Measurements from ENCODE around the gene CLEC16A.

The CLEC16A gene

GRCh38 chr16:10992112-10992511 is 47.7 kb downstream of the CLEC16A start:
- no peak for DNase-seq (ENCODE audit: low spot score)

DNA sequence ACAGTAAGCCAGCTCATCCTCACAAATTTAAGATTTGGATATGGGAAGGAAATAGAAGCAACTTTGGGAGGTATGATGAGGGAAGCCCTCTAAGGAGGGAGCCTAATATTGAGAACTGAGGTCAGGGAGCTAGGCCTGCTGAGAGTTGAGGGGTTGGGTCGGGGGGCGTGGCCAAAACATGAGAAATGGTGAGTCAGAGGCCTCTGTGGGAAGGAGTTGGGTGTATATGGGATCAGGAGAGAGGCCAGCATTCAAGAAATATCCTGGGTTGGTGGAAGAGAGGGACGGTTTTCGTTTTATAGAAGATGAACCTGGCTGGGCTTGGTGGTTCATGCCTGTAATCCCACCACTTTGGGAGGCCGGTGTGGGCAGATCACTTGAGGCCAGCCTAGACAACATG is 48.4 kb downstream of the CLEC16A start:
- DNase-seq (ENCODE audit: low spot score): peak; percentile 59

GRCh38 chr16:10993649-10994048 is 49.3 kb downstream of the CLEC16A start:
- DNase-seq (ENCODE audit: low spot score): no peak

GRCh38 chr16:10994571-10994970 is 50.2 kb downstream of the CLEC16A start:
- no peak for DNase-seq (ENCODE audit: low spot score)

- no peak for DNase-seq (ENCODE audit: low spot score)
Measured at GRCh38 chr16:10995565-10995964, 51.2 kb downstream of the CLEC16A start.

DNA sequence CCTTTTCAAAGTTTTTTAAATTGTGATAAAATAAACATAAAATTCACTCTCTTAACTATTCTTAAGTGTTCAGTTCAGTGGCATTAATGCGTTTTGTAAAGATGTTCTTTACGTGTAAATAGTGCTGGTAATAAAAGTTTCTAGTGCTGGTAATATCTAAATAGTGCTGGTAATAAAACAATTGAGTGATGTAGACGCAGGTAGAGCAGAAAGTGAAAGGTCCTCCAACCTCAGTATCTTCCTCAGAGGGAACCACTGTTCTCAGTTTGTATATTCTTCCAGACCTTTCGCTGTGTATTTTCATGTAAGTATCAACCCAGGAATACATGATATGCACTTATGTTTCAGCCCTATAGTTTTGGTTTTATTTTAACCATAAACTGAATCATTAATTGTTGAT is 53.1 kb downstream of the CLEC16A start:
- DNase-seq (ENCODE audit: low spot score): no peak

- no peak for DNase-seq (ENCODE audit: low spot score)
Measured at GRCh38 chr16:10999300-10999699, 54.9 kb downstream of the CLEC16A start.

DNA sequence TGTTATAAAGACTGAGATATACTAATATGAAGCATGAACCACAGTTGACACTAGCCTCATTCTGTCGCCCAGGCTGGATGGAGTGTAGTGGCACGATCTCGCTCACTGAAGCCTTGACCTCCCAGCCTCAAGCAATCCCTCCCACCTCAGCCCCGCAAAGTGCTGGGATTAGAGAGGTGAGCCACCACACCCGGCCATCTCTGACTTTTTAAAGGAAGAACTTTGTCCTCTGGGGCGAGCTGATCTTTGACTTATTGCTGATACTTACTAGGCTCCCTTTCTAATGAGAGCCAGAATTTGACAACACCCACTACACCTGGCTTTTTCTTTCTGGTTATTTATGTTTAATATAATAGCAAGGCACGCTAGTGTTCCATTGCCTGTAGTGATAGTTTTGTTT is 57.2 kb downstream of the CLEC16A start:
- DNase-seq (ENCODE audit: low spot score): no peak

DNA sequence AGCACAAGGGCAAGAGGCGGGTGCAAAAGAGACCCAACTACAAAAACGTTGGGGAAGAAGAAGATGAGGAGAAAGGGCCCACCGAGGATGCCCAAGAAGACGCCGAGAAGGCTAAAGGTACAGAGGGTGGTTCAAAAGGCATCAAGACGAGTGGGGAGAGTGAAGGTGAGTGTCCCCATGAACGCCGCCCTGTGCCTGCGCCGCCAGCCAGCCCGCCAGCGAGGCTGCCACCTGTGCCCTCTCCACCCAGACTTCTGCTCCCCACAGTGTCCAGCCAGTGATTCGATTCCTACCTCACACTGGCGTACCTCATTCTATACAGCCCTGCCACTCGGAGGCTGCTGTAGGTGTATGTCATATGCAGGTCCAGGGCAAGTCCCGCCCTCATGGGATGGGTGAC is 58.8 kb downstream of the CLEC16A start:
- DNase-seq (ENCODE audit: low spot score): no peak

DNA sequence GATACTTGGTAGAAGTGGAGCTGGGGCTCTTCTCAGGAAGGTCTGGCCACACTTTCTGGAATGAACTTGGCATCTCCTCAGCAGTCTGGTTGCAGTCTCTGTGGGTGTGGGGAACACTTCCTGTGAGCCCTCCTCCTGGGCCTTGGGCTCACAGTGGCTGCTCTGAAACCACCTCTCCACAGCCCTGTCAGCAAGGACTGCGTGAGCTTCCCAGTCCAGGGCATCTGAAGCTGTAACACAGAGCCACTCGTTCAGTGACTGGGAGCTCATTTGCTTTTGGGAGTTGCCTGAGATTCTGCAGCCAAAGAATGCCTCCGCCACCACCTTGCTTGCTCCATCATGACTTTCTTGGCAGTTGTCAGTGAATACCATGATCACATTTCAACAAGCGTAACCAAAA is 60.0 kb downstream of the CLEC16A start:
- DNase-seq (ENCODE audit: low spot score): no peak

- DNase-seq (ENCODE audit: low spot score): no peak
Measured at GRCh38 chr16:11004973-11005610, 60.7 kb downstream of the CLEC16A start.

DNA sequence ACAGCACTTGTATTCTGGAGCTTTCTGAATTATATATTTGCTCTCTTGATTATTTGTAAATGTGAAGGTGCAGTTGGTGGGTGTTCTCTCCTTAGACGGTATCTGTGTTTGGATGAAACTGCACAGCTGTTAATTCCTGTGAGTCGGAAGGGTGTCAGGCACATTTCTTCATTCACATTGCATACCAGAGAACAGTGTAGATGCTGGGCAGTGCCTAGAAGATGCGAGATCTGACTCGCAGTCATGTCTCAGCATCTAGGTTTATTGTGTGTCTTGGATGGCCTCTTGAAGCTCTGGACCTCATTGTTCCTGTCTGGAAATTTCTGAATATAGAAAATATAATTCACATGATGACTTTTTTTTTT is 61.2 kb downstream of the CLEC16A start:
- DNase-seq (ENCODE audit: low spot score): no peak

DNA sequence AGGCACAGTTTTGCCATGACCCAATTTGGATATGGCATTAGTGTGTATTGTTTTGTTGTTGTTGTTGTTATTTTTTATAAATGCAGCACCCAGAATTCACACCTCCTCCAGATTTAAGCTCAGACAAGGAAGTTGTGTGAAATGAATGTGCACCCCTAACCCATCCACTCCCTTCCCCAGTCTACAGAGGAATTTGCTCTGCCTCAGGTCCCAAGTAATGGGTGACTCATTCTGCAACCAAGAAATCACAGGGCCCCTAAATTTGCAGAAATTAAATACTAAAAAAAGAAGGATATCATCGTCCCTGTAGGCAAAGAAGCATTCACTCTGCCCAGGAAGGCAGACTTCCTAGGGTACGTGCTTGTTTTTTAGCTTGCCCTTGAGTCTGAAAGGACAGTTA is 62.3 kb downstream of the CLEC16A start:
- DNase-seq (ENCODE audit: low spot score): no peak

DNA sequence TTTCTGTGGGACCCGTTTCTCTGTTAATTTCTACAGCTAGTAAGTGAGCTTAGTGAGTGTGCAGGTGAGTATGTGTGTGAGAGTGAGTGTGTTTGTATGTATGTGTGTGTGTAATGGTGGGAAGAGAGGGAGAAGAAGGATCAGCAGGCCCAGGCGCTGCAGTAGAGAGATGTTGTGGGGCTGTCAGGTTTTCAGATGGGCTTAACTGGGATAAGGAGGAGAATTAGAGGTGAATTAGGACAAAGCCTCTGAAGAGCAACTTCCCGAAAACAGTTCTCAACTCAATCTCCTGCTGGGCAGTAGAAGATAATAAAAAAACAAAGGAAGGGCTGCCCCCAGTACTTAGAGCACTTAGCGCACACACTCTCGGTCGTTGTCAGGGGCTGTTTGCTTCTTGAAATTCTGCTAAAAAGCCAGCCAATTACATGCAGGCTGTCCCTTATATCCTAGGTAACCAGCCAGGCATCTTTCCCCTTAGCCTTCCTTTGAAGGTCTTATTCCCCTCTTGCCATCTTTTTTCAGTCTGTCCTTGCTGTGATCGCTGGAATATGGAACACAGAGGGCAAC is 63.4 kb downstream of the CLEC16A start:
- peak; percentile 24 for DNase-seq (ENCODE audit: low spot score)

DNA sequence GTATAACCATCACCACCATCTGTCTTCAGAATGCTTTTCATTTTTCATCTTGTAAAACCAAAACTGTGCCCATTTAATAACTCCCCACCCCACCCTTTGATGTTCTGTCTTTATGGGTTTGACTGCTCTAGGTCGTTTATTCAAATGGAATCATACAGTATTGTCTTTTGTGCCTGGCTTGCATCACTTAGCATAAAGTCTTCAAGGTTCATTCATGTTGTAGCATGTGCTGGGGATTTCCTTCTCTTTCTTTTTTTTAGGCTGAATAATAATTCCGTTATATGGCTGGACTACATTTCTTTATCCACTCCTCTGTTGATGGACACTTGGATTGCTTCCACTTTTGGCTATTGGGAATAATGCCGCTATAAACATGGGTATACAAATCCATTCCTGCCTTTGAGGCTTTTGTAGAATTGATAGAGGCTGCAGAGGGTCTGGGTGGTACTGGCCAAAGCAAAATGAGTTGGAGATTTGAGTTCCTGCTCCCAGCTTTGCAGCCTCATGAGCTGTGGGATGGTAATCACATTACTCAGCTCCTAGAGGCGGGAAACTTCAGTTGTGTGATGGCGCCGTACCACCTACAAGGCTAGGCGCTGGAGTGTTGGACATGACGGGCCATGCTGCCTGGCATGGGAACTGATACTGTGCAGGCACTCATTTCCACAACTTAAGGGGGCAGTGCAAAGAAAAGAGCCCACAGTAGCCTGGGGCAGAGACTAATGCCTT is 64.8 kb downstream of the CLEC16A start:
- DNase-seq (ENCODE audit: low spot score): no peak

DNA sequence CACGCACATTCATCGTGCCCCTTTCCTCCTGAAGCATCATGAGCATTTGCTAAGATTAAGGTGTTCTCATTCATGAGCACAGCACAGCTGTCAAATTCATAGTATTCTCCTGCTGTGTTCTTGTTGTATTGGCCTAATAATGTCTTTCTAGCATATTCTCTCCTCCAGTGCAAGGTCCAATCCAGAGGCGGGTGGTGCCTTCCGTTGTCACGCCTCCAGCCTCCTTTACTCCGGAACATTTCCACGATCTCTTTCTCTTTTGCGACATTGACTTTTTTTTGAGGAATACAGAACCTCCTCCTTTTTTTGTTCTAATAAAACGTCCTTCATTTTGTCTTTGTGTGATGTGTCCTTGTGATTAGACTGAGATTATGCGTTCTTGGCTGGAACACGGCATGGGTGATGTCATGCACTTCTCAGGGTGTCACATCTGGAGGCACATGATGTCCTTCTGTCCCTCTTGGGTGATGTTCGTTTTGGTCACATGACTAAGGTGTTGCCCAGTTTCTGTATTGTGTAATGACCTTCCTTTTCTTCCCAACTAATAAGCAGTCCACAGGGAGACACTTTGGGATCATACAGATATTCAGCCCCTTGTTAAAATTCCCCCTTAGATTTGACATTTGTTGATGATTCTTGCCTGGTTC is 66.3 kb downstream of the CLEC16A start:
- no peak for DNase-seq (ENCODE audit: low spot score)

DNA sequence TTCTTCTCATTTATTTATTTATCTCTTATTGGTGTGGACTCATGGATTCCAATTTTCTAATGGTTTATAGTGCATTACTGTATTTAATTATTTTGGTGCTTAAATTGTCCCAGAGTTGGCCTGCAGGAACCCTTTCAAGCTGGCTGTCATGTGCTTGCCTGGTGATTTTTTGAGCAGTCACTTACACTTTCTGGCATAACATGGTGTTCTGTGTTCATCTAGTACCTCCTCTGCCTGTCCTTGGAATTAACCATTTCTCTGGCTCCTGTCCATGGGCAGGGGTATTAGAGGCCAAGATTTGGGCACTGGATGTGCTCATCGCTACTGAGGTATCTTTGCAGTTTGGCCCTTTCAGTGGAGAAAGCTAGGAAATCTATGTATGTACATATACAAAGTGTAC is 67.0 kb downstream of the CLEC16A start:
- DNase-seq (ENCODE audit: low spot score): no peak

GRCh38 chr16:11012841-11013240 is 68.5 kb downstream of the CLEC16A start:
- no peak for DNase-seq (ENCODE audit: low spot score)

DNA sequence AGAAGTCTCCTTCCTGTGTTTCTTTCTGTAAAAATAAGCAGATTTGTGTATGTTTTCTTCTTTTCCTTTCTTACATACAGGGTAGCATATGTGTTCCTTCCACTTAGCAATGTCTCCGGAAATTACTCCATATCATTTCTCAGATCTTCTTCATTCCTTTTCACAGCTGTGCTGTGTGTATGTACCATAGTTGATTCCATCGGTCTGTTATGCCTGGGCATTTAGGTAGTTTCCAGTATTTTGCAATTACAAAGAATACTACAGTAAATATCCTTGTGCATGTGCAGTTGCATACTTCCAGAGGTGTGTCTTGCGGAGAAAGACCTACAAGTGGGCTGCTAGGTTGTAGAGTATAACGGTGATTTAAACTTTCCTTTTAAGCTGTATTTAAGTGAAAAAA is 69.8 kb downstream of the CLEC16A start:
- DNase-seq (ENCODE audit: low spot score): no peak

- DNase-seq (ENCODE audit: low spot score): no peak
Measured at GRCh38 chr16:11015076-11015475, 70.7 kb downstream of the CLEC16A start.

DNA sequence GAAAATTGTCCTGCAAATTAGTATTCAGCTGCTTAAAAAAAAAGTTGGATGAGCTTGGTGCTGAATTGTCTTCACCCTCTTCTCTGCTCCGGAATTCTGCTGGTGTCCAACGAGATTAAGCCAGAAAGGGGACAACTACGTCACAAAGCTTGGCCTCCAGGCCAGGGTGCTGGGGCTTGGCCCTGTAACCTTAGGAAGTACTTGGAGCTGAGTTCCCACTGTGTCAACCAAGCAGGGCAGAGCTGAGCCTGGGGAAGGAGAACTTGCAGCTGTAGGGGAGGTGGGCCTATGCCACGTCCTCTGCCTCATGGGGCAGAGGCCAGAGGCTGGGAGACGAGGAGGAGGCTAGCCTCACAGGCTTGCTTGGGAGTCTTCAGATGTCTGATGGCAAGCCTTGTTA is 71.2 kb downstream of the CLEC16A start:
- no peak for DNase-seq (ENCODE audit: low spot score)

- no peak for DNase-seq (ENCODE audit: low spot score)
Measured at GRCh38 chr16:11016524-11016988, 72.2 kb downstream of the CLEC16A start.

DNA sequence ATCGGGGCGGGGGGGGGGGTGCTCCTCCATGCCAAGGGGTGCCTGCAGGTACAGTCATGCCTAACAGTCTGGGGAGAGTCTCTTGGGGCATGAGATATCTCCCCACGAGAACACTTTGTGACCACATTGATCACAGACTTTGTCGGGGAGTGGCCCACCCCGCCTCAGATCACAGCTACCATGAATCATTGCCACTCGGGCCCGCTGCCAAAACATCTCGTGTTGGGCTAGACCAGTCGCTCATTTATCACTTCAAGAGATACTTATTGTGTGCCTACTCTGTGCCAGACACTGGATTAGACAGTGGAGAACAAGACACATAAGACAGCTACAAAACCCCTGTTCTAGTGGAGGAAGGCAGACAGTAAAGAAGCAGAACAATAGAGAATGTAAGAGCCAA is 72.6 kb downstream of the CLEC16A start:
- no peak for DNase-seq (ENCODE audit: low spot score)
